T-cell (primary cell): ENCODE results near the gene SOBP. TPM values are rescaled to one million over a fixed set of nuclear protein-coding genes. Genes with fewer than 3 reads are reported as not detected.

Experiments used
- ATAC-seq, 4 experiments: fragments of 200-7000 bp in 3 of 4; fragments of 150-1000 bp in 1 of 4; cut with Tn5 transposase; replicated peaks in 1 of 4; 1 replicate in 3 of 4; 2 replicates in 1 of 4; pipeline ENCODE4 v1.10.0; 2021; ENCODE audit warnings: moderate library complexity in 3 of 4, mild to moderate bottlenecking in 2 of 4, moderate number of reproducible peaks in 1 of 4
- CTCF ChIA-PET, 2 donors: fragments of 300-600 bp; sonication (Branson Sonifier 250); formaldehyde crosslinking; loops; one replicate each; lab custom pipeline; 2022; ENCODE audit warnings: antibody characterized with exemption in 2 of 2; lab: Charles Lee
- POLR2A ChIA-PET, 2 donors: fragments of 300-600 bp; sonication (Branson Sonifier 250); formaldehyde crosslinking; loops; one replicate each; lab custom pipeline; 2022; ENCODE audit warnings: antibody characterized with exemption in 2 of 2; lab: Charles Lee
- DNase-seq, 35 experiments: peaks; one replicate each; pipeline versions ENCODE4 v3.0.0 to v3.0.0-alpha.2; 2013 to 2023
- H3K27ac ChIP-seq: one replicate; pipeline ENCODE4 v1.5.1; 2013; ENCODE audit warnings: low read length
- H3K27me3 ChIP-seq, 2 experiments: replicated peaks in 1 of 2; 1 replicate in 1 of 2; 2 replicates in 1 of 2; pipeline versions ENCODE4 v1.6.1 to v1.7.0; 2013; ENCODE audit warnings: low read length in 1 of 2, mixed read lengths in 1 of 2; ENCODE audit not compliant: control insufficient read depth in 2 of 2, insufficient read depth in 2 of 2; ENCODE audit errors: extremely low read depth in 1 of 2
- H3K36me3 ChIP-seq, 2 donors: 1 replicate in 1 of 2; 2 replicates in 1 of 2; pipeline versions ENCODE4 v1.6.1 to v1.7.0; 2013; ENCODE audit warnings: low read length in 1 of 2; ENCODE audit not compliant: control insufficient read depth in 2 of 2, insufficient read depth in 1 of 2; ENCODE audit errors: extremely low read depth in 1 of 2
- H3K4me1 ChIP-seq, 2 experiments: 1 replicate in 1 of 2; 2 replicates in 1 of 2; pipeline versions ENCODE4 v1.6.1 to v1.7.0; 2013; ENCODE audit warnings: low read length in 2 of 2, mixed read lengths in 1 of 2; ENCODE audit not compliant: insufficient read depth in 2 of 2, control insufficient read depth in 1 of 2; ENCODE audit errors: extremely low read depth in 1 of 2
- H3K4me3 ChIP-seq, 2 donors: 1 replicate in 1 of 2; 2 replicates in 1 of 2; pipeline versions ENCODE4 v1.5.1 to v1.7.0; 2013; ENCODE audit warnings: mild to moderate bottlenecking in 2 of 2, low read length in 1 of 2, moderate library complexity in 1 of 2; ENCODE audit not compliant: control insufficient read depth in 1 of 2; ENCODE audit errors: extremely low read depth in 1 of 2
- H3K9me3 ChIP-seq: 2 replicates; pipeline ENCODE4 v1.7.0; 2013
- H3K27ac Mint-ChIP-seq, 2 donors: one replicate each; pipeline ENCODE4 v1.8.0; 2020 to 2021; ENCODE audit warnings: mild to moderate bottlenecking in 2 of 2, mixed read lengths in 2 of 2
- H3K27me3 Mint-ChIP-seq, 2 donors: one replicate each; pipeline ENCODE4 v1.8.0; 2021 to 2022; ENCODE audit warnings: mixed read lengths in 2 of 2
- H3K36me3 Mint-ChIP-seq: one replicate; pipeline ENCODE4 v1.8.0; 2021; ENCODE audit warnings: mixed read lengths
- H3K4me1 Mint-ChIP-seq, 3 donors: one replicate each; pipeline ENCODE4 v1.8.0; 2020 to 2022; ENCODE audit warnings: mixed read lengths in 3 of 3, mild to moderate bottlenecking in 1 of 3
- H3K4me3 Mint-ChIP-seq, 3 donors: one replicate each; pipeline ENCODE4 v1.8.0; 2020 to 2022; ENCODE audit warnings: mild to moderate bottlenecking in 3 of 3, mixed read lengths in 3 of 3, moderate library complexity in 3 of 3
- H3K9me3 Mint-ChIP-seq, 3 donors: one replicate each; pipeline ENCODE4 v1.8.0; 2020 to 2022; ENCODE audit warnings: mixed read lengths in 3 of 3
- WGBS: methylation state at CpG from one replicate; pipeline ENCODE4 v1.1.5; 2013; ENCODE audit warnings: missing lambda C conversion rate; ENCODE audit not compliant: insufficient coverage; 5-methylcytosine and 5-hydroxymethylcytosine counted together
- total RNA-seq, 35 experiments: library from RNA in 6 of 35; stranded (reverse) in 6 of 35; fragments of 120-200 nt in 1 of 35; gene quantifications; one replicate each; pipeline versions ENCODE4 v1.2.1 to v1.2.4 and lab custom pipeline; 2013 to 2026

Gene SOBP
- total RNA-seq, 5 donors from 2014 or later (not counting 1 experiment from before 2014, with no cell fraction given): 0.30 to 0.95 (median 0.46) TPM

- no peak overlapping the region for H3K4me3 ChIP-seq
- no CpG with 5 or more reads among the region's 4 CpGs for WGBS
- no peaks in the 10 kb centered on the region for H3K36me3 ChIP-seq
- no peaks in the 10 kb centered on the region for H3K4me1 ChIP-seq
- POLR2A ChIA-PET: no interaction called here
- DNase-seq (no peak), ATAC-seq (no peak)
- Mint-ChIP-seq H3K36me3 (no peaks in the 10 kb centered on the region), H3K4me3 (no peak overlapping the region), H3K27ac (no peak overlapping the region), H3K27me3 (peaks cover 32 to 44% of the 10 kb centered on the region in 2 donors), H3K9me3 (no peaks in the 10 kb centered on the region), H3K4me1 (no peaks in the 10 kb centered on the region)
- CTCF ChIA-PET: interaction anchor here in 1 of 2 donors (0.6 kb wide), 1 partner anchor 1066 kb away, joined by 3 read pairs; no protein-coding TSS in a partner anchor
- H3K27me3 ChIP-seq: peaks cover 0 to 34% of the 10 kb centered on the region in 2 experiments
- no peaks in the 10 kb centered on the region for H3K9me3 ChIP-seq
- no peak overlapping the region for H3K27ac ChIP-seq
These were observed 10.7 kb upstream of the SOBP start for GRCh38 chr6:107479089-107479690.

GRCh38 chr6:107485157-107485556 is 4.8 kb upstream of the SOBP start:
- CTCF ChIA-PET: no interaction called here
- H3K27ac Mint-ChIP-seq: no peak overlapping the region
- H3K27me3 Mint-ChIP-seq: peaks cover 53 to 72% of the 10 kb centered on the region in 2 donors
- H3K27me3 ChIP-seq: peaks cover 12 to 57% of the 10 kb centered on the region in 2 experiments
- WGBS: no CpG with 5 or more reads among the region's 4 CpGs
- peaks cover 10 to 19% of the 10 kb centered on the region in 2 experiments for H3K4me1 ChIP-seq
- no peaks in the 10 kb centered on the region for H3K36me3 ChIP-seq
- ATAC-seq (no peak), DNase-seq (no peak)
- H3K9me3 Mint-ChIP-seq: no peaks in the 10 kb centered on the region
- H3K9me3 ChIP-seq: no peaks in the 10 kb centered on the region
- H3K36me3 Mint-ChIP-seq: no peaks in the 10 kb centered on the region
- no peak overlapping the region for H3K27ac ChIP-seq
- H3K4me3 ChIP-seq: no peak overlapping the region
- H3K4me1 Mint-ChIP-seq: peaks cover 13 to 16% (median 14%) of the 10 kb centered on the region in 3 donors
- no peak overlapping the region for H3K4me3 Mint-ChIP-seq
- POLR2A ChIA-PET: no interaction called here

GRCh38 chr6:107488174-107488874 is 1.6 kb upstream of the SOBP start:
- Histone ChIP-seq H3K27ac (no peak overlapping the region), H3K36me3 (no peaks in the 10 kb centered on the region), H3K27me3 (peaks cover 23 to 62% of the 10 kb centered on the region in 2 experiments), H3K9me3 (no peaks in the 10 kb centered on the region), H3K4me3 (peak overlapping the region; percentile 48 to 82), H3K4me1 (peaks cover 15 to 30% of the 10 kb centered on the region in 2 experiments)
- DNase-seq: peak in 3 of 35 experiments; percentile 0 to 10 (median 4)
- peak in 1 of 4 experiments; percentile 20 for ATAC-seq
- Mint-ChIP-seq H3K27ac (peak overlapping the region in 1 of 2 donors; percentile 7), H3K4me3 (peak overlapping the region; percentile 83 to 89 (median 86)), H3K27me3 (peaks cover 36 to 64% of the 10 kb centered on the region in 2 donors), H3K36me3 (no peaks in the 10 kb centered on the region), H3K9me3 (no peaks in the 10 kb centered on the region), H3K4me1 (peaks cover 14 to 27% (median 22%) of the 10 kb centered on the region in 3 donors)
- 9% methylated on average over 13 of the region's 27 CpGs for WGBS
- ChIA-PET CTCF (no interaction called here), POLR2A (no interaction called here)

- Histone ChIP-seq H3K27me3 (peaks cover 23 to 57% of the 10 kb centered on the region in 2 experiments), H3K4me3 (peak overlapping the region; percentile 48 to 82), H3K4me1 (peaks cover 15 to 30% of the 10 kb centered on the region in 2 experiments), H3K36me3 (no peaks in the 10 kb centered on the region), H3K9me3 (no peaks in the 10 kb centered on the region), H3K27ac (no peak overlapping the region)
- DNase-seq (peak in 10 of 35 experiments; percentile 1 to 31 (median 6)), ATAC-seq (peak in 3 of 4 experiments; percentile 2 to 10 (median 2))
- ChIA-PET POLR2A (no interaction called here), CTCF (interaction anchor here in 1 of 2 donors (0.6 to 0.8 kb wide), 2 partner anchors 30 to 214 kb away, joined by 3 read pairs; partner anchors contain the start of gene PDSS2)
- Mint-ChIP-seq H3K27ac (peak overlapping the region in 1 of 2 donors; percentile 7), H3K4me3 (peak overlapping the region; percentile 83 to 89 (median 86)), H3K27me3 (peaks cover 32 to 59% of the 10 kb centered on the region in 2 donors), H3K9me3 (no peaks in the 10 kb centered on the region), H3K36me3 (no peaks in the 10 kb centered on the region), H3K4me1 (peaks cover 14 to 27% (median 22%) of the 10 kb centered on the region in 3 donors)
- 1% methylated on average over 42 of the region's 51 CpGs for WGBS
These were observed 862 bp upstream of the SOBP start for GRCh38 chr6:107488875-107489635.

- ATAC-seq: peak; percentile 4 to 26 (median 20)
- H3K4me3 ChIP-seq: peak overlapping the region; percentile 56 to 98
These were observed 735 bp downstream of the SOBP start for GRCh38 chr6:107490566-107491137.

More at GRCh38 chr6:107490566-107491137, 735 bp downstream of the SOBP start:
- Mint-ChIP-seq H3K27me3 (peaks cover 32 to 53% of the 10 kb centered on the region in 2 donors), H3K27ac (peak overlapping the region in 1 of 2 donors; percentile 28), H3K36me3 (no peaks in the 10 kb centered on the region), H3K4me1 (peaks cover 20 to 27% (median 25%) of the 10 kb centered on the region in 3 donors), H3K4me3 (peak overlapping the region; percentile 82 to 84 (median 84)), H3K9me3 (no peaks in the 10 kb centered on the region)
- POLR2A ChIA-PET: no interaction called here
- Histone ChIP-seq H3K4me1 (peaks cover 15 to 30% of the 10 kb centered on the region in 2 experiments), H3K9me3 (no peaks in the 10 kb centered on the region), H3K36me3 (no peaks in the 10 kb centered on the region), H3K27ac (no peak overlapping the region), H3K27me3 (peaks cover 21 to 54% of the 10 kb centered on the region in 2 experiments)
- CTCF ChIA-PET: no interaction called here
- 7% methylated on average over 14 of the region's 30 CpGs for WGBS
- peak in 3 of 35 experiments; percentile 1 to 16 (median 2) for DNase-seq
